Embryonic facial prominence (tissue), 1 donor: ENCODE results near the gene CROCC.
A peak's percentile ranks its signal among the peaks of the same experiment; 100 is the strongest.
"Not testable (repeated sequence)": the region's sequence is repeated elsewhere in the genome, so short reads cannot be mapped to it uniquely, and the experiment has no call there.

ENCODE experiments used
- DNase-seq: peaks from one replicate; pipeline ENCODE4 v3.0.0-alpha.2; 2016; ENCODE audit errors: extremely low spot score

The CROCC gene, protein sequence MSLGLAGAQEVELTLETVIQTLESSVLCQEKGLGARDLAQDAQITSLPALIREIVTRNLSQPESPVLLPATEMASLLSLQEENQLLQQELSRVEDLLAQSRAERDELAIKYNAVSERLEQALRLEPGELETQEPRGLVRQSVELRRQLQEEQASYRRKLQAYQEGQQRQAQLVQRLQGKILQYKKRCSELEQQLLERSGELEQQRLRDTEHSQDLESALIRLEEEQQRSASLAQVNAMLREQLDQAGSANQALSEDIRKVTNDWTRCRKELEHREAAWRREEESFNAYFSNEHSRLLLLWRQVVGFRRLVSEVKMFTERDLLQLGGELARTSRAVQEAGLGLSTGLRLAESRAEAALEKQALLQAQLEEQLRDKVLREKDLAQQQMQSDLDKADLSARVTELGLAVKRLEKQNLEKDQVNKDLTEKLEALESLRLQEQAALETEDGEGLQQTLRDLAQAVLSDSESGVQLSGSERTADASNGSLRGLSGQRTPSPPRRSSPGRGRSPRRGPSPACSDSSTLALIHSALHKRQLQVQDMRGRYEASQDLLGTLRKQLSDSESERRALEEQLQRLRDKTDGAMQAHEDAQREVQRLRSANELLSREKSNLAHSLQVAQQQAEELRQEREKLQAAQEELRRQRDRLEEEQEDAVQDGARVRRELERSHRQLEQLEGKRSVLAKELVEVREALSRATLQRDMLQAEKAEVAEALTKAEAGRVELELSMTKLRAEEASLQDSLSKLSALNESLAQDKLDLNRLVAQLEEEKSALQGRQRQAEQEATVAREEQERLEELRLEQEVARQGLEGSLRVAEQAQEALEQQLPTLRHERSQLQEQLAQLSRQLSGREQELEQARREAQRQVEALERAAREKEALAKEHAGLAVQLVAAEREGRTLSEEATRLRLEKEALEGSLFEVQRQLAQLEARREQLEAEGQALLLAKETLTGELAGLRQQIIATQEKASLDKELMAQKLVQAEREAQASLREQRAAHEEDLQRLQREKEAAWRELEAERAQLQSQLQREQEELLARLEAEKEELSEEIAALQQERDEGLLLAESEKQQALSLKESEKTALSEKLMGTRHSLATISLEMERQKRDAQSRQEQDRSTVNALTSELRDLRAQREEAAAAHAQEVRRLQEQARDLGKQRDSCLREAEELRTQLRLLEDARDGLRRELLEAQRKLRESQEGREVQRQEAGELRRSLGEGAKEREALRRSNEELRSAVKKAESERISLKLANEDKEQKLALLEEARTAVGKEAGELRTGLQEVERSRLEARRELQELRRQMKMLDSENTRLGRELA (N-terminal part only)

DNA sequence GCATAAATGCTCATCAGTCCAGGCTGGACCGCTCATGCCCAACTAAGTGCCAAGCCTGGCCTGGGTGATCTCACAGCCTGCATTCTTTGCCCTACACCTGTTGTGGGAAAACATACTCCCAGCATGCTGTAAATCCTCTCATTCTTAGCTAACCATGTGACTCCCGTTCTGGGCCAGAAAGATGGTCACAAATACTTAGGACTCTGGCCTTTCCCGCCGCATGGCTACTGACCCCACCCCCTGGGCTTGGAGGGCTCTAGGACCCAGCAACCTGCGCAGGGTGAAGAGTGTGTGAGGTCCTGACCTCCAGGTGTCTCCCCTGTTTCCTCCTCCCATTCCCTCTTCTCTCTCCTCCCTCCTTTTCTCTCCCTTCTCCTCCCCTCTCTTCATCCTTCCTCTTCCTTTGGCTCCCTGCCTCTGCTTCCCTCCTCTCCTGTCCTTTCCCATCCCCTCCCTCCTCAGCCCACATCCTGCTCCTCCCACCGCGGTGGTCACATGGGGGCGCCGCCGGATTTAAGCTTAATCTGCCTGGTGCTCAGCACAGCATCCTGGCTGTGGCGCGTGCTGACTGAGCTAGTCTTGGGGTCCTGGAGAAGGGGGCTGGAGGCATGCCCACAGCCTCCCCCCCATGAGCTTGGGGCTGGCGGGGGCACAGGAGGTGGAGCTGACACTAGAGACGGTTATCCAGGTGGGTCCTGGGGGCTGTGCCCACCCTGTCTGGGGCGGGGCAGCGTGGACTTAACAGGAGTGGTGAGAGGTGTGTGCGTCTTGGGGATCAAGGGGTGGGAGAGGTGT, at the start of gene CROCC:
TSS of gene CROCC (plus strand) at position 541 of the 795 bp plus-strand sequence. CDS start at position 629, 88 bp downstream.
- DNase-seq = no peak

DNA sequence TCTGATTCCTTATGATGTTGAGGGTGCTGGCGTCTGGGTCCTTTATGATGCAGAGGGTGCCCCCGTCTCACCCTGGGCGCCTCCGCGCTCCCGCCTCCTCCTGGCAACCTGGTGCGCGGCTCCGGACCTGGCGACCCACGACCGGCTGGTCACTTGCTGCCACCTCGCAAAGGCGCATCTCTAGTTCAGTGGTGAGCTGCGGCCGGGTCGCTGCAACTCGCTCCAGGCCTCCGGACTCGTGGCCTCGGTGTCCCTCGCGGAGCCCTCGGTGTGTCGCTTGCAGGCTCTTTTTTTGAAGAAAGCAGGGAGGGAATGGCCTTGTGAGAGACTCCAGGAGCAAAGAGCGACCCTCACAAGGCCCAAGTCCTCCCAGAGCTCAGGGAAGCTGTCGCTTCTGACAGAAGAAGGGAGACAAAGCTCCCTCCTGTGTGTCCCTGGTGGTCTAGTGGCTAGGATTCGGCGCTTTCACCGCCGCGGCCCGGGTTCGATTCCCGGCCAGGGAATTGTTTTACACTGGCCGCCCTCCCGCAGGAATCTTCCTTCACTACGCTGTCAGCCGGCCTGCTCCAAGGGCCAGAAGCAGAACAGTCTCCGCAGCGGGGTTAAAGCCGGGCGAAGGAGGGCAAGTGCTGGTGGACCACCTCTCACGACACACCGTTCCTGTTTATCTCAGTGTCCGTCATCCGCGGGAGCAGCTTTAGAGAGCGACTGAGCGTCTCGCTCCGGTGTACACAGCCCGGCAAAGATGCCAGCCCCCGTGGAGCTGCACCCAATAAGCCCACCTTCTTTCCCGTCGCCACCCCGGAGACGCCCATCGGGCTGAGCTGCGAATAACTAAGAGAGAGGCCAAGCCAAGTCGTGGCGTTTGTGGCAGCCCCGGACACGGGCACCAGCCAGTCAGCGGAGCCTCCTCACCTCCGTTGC, 49.3 kb upstream of the CROCC start:
- DNase-seq = peak; percentile 6

DNA sequence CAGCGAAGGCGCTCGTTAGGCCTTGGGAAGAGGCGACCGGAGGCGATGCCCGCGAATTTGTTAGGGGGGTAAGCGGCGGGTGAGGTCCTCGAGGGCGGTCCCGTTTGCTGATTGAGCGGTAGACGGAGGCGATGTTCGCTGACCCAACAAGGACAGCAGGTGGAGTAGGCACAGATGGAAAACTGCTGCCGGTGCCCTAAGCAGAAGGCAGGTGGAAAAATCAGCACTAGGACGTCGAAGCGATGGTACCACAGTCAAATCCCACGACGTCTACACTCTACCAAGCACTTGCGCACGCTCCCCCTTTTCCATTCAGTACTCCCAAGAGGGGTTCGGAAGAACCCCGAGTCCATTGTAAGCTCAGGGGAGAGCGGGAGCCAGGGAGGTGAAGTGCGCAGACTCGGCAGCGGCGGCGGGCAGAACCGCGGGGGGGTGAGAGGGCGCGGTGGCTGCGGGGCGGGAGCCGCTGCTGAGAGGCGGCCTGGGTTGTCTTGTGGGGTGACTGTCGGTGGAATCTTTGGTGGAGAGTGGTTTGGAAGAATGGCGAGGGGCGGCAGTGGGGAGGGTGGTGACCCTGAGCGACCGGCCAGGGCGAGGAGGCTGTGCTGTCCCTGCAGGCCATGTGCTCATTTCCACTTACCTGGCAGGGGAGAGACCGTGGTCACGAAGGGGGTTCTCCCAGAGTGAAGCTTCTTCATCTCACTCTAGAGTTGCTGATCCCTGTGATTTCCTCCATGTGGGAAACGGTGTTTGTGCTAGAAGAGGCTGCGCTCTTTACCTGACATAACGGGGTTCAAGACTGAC, 48.5 kb upstream of the CROCC start:
- peak; percentile 7 for DNase-seq

DNA sequence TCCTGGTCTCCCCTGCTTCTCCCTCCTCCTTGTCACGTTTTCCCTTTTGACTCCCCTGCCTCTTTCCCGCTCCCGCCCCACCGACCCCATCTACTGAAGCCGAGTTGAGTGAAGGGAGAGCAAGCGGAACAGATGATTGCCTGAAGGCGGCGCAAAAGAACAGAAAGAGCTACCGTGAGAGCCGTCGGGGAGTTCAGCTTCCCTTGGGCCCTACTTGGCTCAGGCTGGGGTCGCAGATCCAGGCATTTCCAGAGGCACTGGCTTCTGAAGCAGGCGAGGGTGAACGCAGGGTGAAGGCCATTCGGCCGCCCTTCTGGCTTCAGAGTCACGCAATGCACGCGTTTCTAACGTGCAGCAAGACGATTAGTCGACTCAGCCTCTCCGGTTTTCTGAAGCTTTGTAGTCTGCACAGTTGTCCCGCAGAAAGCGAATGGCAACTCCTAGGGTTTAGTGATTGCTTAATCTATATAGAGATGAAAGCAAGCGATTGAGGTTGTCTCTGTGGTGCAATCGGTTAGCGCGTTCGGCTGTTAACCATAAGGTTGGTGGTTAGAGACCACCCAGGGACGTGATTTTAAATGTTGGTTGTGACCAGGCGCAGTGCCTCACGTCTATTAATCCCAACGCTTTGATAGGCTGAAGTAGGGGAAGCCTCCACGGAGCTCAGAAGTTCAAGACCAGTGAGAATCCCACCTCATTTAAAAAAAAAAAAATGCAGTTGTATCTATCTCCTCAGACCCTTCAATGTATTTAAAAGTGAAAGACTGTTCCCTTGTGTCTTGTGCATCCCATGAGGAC, 46.6 kb upstream of the CROCC start:
- peak; percentile 3 for DNase-seq

DNA sequence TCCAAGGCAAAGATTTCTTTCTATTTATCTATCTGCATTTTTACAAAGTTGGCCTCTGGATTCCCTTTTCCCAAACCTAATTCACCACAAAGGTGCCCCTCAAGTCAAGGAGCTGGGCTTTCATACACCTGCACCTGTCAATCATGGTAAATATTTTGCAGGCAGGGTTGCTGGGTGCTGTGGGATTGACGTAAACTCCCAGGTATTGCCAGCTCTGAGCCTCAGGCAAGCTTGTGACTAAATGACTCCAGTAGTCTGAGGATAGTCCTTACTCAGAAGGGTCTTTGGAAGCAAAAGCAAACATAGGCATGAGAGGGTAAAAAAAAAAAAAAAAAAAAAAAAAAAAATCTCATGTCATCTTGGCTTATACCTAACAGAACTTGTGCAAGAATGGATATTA, 40.0 kb upstream of the CROCC start:
- not testable (repeated sequence) for DNase-seq

DNA sequence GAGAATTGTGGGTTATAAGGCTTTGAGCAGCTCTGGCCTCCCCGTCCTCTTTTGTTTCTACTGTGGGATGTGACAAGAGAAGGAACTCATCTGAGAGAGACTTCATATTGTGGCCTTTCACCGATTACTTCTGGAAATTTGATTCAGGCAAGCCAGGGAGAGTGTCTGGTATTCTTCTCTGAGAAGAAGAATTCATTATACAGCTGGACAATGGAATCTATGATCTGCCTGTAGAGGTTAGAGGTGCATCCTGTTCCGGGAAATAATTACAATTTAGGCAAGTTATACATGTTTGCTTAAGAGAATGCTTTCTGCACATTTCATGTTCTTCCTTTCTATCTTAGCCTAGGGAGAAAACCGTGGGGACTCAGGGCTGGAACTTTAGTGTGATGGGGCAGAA, 38.7 kb upstream of the CROCC start:
- no peak for DNase-seq

DNA sequence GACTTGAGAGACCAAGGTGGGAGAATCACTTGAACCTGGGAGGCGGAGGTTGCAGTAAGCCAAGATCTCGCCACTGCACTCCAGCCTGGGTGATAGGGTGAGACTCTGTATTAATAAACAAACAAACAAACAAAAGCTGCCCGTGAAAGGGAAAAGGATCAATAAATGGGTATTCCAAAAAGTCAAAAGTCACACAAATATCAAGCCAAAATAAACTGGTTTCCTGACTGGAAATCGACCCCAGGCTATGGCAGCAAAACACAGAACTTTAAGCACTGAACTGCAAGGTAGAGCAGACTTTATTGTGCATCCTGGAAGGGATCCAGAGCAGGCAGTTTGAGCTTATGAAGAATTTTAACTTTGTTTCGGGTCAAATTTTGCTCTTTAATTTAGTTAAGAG, 37.2 kb upstream of the CROCC start:
- not testable (repeated sequence) for DNase-seq

DNA sequence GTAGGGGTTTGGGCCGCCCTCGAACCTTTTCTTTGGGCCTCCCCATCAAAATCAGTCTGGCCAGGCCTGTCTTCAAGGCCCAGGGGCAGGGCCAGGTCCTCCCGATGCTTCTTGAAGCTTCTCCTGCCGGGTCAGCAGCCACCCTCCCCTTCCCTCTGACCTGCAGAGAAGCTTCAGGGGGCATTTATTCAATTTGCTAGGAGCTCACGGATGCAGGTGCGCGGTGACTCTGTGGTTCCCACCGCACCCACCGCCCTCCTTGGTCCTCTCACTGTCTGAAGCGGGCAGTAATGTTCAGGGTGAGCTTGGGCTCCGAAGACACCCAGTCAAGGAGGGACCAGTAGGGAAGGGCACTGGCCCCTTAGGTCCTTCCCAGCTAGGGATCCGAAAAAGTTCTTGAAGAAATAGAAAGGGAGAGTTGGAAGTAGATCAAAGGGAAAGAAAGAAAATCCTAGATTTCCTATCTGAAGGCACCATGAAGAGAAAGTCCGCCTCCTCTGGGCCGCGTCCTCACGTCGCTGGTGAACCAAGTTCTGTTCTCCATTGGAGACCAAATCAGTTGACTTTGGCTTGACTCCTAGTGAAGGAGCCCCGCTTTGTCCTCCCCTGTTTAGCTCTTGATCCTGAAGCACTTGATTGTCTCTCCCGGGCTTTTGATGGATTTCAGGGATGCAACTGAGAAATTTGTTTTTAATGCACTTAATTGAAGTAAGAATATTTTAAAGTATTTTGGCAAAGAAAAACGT, 34.7 kb upstream of the CROCC start:
- no peak for DNase-seq

DNA sequence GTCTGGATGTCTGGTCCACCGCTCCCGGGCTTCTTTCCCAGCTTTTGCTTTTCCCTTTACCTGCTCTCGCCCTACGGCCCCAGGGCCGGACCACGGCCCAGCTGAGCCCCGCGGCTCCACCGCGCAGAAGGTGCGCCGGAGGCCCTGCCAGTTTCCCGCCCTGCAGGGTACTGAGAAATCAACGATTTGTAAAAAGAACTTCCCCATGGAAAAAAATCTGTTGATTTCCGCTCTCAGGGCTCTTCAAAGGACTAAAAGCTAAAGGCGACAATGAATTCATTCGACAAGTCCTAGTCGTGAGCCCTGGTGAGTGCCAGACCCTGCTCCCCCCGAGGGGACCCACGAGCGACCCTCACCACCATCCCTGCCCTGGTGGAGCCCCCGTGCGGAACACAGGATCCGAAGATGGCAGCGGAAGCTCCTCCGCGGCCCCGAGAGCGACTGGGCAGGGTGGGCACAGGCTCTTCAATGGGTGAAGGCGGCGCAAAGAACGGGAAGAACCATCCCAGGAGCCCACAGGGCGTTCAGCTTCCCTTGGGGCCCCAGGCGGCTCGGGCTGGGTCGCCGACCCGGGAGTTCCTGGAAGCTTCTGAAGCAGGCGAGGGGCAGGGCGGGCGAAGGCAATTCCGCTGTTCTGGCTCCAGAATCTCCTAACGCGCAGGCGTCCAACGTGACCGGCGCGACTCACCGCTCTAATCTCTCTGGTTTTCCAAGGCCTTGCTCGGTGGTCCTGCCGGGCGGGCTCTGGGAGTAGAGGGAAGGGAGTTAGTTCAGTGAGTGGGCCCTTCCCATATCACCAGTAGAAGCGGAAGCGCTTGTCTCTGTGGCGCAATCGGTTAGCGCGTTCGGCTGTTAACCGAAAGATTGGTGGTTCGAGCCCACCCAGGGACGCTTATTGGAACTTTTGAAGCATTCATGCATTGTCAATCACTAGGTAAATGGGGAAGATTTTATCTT, 32.6 kb upstream of the CROCC start:
- peak; percentile 65 for DNase-seq

DNA sequence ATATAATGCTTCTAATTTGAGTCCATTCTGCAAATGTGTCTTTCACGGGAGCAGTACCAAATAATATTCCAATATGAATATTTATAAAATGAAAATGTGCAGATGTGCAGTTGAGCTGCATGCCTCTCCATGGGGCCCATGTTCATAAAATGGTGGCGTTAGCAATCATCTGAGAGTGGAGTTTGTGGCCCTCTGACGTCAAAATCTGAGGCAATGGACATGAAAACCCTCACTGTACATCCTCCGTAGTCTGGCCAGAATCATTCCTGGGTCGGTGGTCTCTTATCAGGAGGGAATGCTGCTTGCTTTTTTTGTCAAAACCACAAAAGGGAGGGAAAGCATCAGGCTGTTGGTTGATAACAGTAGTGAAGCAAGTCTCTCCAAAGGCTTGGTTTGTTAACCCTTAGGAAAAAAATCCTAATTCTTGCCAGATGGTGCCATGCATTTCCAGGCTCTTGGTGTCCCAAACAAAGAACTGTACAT, 31.2 kb upstream of the CROCC start:
- DNase-seq = not testable (repeated sequence)

DNA sequence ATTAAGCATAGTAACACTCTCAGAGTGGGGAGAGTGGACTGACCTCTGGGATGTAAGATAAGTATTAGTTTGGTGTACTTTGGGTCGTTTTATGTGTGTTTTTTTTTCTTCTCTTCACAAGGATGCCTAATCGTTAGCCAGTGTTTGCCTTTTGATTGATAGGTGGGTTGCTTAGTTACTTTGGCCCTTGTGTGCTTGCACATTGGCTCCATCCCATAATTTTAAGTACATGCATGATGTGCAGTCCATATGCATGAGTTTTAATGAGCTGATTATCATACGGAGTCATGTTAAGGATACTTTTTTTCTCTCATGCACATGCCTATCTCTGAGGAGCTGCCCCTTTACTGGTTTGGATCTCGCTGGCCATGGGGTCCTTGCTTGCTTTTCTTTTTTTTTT, 30.7 kb upstream of the CROCC start:
- DNase-seq = not testable (repeated sequence)

DNA sequence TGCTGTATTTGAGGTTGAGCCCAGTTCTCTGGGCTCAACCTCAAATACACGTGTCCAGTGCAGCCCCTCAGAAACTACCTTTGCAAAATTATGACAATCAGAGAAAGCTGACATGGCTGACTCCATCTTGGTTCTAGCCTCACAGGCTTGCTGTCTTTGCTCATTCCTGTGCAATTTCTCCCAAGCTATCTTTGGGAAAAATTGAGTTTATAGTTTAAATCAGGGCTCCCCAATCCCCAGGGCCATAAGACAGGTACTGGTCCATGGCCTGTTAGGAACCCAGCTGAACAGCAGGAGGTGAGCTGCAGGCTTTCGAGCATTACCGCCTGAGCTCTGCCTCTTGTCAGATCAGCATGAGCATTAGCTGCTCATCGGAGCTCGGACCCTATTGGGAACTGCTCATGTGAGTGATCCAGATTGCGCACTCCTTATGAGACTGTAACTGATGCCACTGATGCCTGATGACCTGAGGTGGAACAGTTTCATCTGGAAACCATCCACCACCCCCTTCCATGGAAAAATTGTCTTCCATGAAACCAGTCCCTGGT, 28.7 kb upstream of the CROCC start:
- not testable (repeated sequence) for DNase-seq

DNA sequence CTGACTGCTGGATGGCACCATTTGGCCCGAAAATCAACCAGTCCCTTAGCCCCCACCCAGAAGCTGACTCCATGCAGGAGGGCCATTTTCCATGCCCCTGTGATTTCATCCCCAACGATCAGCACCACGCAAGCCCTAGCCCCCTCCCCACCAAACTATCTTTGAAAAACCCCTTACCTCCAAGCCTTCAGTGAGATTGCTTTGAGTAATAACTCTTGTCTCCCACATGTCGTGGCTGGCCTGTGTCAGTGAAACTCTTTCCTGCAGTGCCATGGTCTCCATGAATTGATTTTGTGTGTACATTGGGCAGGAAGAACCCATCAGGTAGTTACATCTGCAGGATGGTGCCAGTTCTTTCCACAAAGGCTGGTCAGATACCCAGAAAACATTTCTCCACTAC, 27.9 kb upstream of the CROCC start:
- not testable (repeated sequence) for DNase-seq

DNA sequence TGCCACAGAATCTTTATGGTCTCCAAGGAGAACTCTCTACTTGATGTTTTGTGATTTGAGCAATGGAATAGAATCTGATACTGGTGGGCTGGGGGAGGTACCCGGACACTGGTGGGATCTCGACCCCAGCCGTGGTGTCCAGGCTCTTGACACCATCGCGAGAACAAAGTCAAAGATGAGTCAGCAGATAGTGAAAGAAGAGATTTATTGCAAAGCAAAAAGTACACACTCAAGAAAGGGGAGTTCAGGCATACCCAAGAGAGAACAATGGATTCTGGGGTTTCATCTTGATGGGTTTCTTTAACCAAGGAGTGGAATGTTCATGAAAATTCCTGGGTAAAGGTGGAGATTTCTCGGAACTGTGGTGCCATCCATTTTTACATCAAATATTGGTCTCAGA, 27.4 kb upstream of the CROCC start:
- not testable (repeated sequence) for DNase-seq

DNA sequence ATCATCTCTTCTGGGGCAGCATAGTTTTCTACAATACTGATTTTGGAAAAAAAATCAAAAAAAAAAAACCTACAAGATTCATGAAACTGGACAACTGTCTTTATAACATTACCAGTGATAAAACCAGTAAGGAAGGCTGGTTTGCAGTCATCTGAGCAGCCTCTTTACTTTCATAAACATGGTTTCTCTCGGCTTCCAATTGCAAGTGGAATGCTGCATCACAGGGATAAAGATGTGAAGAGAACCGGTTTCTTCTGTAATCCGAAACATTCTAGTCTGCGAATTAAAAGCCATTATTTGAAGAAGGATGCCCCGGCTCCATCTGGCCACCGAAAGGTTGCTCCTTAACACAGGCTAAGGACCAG, 26.5 kb upstream of the CROCC start:
- not testable (repeated sequence) for DNase-seq
